ENCODE results near the gene ERI2. TPM values are rescaled to one million over a fixed set of nuclear protein-coding genes. Genes with fewer than 3 reads are reported as not detected.

ERI2 gene
- total RNA-seq, 1 experiment from 2014 or later: 16.9 TPM

DNA sequence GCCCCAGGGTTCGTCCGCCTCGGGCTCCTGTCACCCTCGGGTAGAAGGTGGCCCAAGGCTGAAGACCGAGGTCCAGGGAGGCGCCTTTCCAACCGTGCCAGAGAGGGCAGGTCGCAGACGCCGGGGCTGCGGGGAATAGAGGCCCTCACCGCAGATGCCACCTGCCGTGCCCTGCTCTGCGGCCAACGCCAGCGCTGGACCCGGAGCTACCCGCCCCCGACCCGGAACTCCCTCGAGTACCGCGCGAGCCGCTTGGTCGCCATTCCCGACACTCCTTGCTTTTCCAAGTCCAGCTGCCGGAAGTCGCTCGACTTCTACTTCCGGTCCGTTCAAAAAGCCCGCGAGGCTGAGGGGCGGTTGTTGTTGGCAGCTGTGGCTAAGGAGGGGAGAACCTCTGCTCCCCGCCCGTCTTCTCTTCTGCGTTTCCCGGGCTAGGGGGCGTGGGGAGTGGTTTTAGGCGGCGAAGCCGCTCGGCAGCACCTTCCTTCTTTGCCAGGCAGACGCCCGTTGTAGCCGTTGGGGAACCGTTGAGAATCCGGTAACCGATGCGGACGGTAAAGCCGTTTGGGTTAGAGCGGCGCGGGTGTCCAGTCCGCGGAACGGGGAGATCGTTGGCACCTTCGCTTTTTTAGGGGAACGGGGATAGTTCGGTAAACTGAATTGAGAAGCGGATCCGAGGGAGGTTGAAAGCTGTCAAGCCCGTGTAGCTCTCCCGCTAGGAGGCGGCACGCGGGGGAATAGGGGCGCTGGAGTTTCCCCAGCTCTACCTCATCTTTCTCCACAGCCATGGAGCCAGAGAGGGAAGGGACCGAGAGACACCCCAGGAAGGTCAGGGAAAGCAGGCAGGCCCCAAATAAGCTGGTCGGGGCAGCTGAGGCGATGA lies at the start of gene ERI2, which contains the start of gene REXO5 (continued):
- TF ChIP-seq TEAD1 (CRISPR knock-in tag; IDR thresholded peaks at IDR 0.05) (peak; percentile 49; the same call in 1 of the 2 replicates), PREB (CRISPR knock-in tag; IDR thresholded peaks at IDR 0.05; ENCODE audit: borderline replicate concordance) (0 out of 2 replicates have a peak, but pooled peaks have one; percentile 8)
- TF ChIP-seq, protein P1, sequence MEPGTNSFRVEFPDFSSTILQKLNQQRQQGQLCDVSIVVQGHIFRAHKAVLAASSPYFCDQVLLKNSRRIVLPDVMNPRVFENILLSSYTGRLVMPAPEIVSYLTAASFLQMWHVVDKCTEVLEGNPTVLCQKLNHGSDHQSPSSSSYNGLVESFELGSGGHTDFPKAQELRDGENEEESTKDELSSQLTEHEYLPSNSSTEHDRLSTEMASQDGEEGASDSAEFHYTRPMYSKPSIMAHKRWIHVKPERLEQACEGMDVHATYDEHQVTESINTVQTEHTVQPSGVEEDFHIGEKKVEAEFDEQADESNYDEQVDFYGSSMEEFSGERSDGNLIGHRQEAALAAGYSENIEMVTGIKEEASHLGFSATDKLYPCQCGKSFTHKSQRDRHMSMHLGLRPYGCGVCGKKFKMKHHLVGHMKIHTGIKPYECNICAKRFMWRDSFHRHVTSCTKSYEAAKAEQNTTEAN (CRISPR knock-in tag; IDR thresholded peaks at IDR 0.05): peak; percentile 89

DNA sequence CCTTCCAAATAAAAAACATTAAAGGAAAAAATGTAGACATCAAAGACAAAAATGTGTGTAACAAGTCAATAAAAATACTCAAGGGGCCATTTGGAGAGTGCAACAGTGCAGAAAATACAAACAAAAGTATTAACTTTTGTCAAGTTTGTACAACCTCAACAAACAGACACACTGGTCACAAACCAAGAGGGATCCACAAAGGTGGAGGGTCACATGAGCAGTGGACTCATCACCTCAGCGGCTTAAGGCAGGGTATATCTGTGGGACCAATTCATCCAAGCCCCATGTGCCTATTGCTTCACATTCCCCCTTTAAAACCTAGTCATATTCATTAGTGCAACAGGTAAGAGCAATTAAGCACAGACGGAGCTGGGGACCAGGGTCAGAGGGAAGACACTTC lies 48.7 kb upstream of the ERI2 start:
- DNase-seq (ENCODE audit: low spot score): no peak
- Mint-ChIP-seq H3K9me3 (no peaks in the 10 kb centered on the region), H3K4me1 (peaks cover 30% of the 10 kb centered on the region), H3K36me3 (peaks cover 3% of the 10 kb centered on the region; the same call in 1 of the 2 replicates), H3K4me3 (no peak overlapping the region), H3K27ac (no peak overlapping the region), H3K27me3 (ENCODE audit: low read depth) (no peaks in the 10 kb centered on the region)
- CTCF ChIA-PET: interaction anchor here (0.6 to 2.5 kb wide), 3 partner anchors 146 to 241 kb away, joined by 3 to 9 read pairs (median 4); no protein-coding TSS in a partner anchor
- TF ChIP-seq NR3C1 (CRISPR knock-in tag; conservative IDR thresholded peaks at IDR 0.05; ENCODE audit: low read depth) (no peak), ZNF138 (CRISPR knock-in tag; conservative IDR thresholded peaks at IDR 0.05) (no peak), CDX4 (CRISPR knock-in tag; IDR thresholded peaks at IDR 0.05; ENCODE audit: borderline replicate concordance) (no peak), ZMAT4 (CRISPR knock-in tag; IDR thresholded peaks at IDR 0.05) (no peak), NFE2L1 (CRISPR knock-in tag; IDR thresholded peaks at IDR 0.05) (no peak), TP53 (CRISPR knock-in tag; IDR thresholded peaks at IDR 0.05) (no peak), SP1 (CRISPR knock-in tag; conservative IDR thresholded peaks at IDR 0.05) (no peak), ELF4 (CRISPR knock-in tag; IDR thresholded peaks at IDR 0.05; ENCODE audit: low read depth) (no peak), MXD4 (CRISPR knock-in tag; IDR thresholded peaks at IDR 0.05; ENCODE audit: borderline replicate concordance) (no peak), TCF7 (CRISPR knock-in tag; IDR thresholded peaks at IDR 0.05; ENCODE audit: low read depth) (no peak)
- TF ChIP-seq, protein P2, sequence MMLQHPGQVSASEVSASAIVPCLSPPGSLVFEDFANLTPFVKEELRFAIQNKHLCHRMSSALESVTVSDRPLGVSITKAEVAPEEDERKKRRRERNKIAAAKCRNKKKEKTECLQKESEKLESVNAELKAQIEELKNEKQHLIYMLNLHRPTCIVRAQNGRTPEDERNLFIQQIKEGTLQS (CRISPR knock-in tag; conservative IDR thresholded peaks at IDR 0.05): no peak
- TF ChIP-seq, protein P3, sequence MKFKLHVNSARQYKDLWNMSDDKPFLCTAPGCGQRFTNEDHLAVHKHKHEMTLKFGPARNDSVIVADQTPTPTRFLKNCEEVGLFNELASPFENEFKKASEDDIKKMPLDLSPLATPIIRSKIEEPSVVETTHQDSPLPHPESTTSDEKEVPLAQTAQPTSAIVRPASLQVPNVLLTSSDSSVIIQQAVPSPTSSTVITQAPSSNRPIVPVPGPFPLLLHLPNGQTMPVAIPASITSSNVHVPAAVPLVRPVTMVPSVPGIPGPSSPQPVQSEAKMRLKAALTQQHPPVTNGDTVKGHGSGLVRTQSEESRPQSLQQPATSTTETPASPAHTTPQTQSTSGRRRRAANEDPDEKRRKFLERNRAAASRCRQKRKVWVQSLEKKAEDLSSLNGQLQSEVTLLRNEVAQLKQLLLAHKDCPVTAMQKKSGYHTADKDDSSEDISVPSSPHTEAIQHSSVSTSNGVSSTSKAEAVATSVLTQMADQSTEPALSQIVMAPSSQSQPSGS (CRISPR knock-in tag; IDR thresholded peaks at IDR 0.05; ENCODE audit: borderline replicate concordance, low read depth): no peak
- ATAC-seq: no peak
- POLR2A ChIA-PET: no interaction called here

- TF ChIP-seq ZNF232 (CRISPR knock-in tag; IDR thresholded peaks at IDR 0.05): no peak
- TF ChIP-seq ZNF423 (CRISPR knock-in tag; IDR thresholded peaks at IDR 0.05): no peak
- ChIA-PET POLR2A (interaction anchor here (0.6 kb wide), 1 partner anchor 1496 kb away, joined by 3 read pairs; no protein-coding TSS in a partner anchor), CTCF (interaction anchor here (0.9 to 2.5 kb wide), 3 partner anchors 101 to 230 kb away, joined by 3 to 9 read pairs (median 4); no protein-coding TSS in a partner anchor)
- H3K27me3 Mint-ChIP-seq (ENCODE audit: low read depth): no peaks in the 10 kb centered on the region
- no peak overlapping the region for H3K4me3 Mint-ChIP-seq
- H3K36me3 Mint-ChIP-seq: peaks cover 3% of the 10 kb centered on the region; the same call in 1 of the 2 replicates
- H3K27ac Mint-ChIP-seq: peak overlapping the region; percentile 54; the same call in 1 of the 2 replicates
- no peaks in the 10 kb centered on the region for H3K9me3 Mint-ChIP-seq
- ATAC-seq: no peak
- peaks cover 22% of the 10 kb centered on the region for H3K4me1 Mint-ChIP-seq
- no peak for DNase-seq (ENCODE audit: low spot score)
These were observed 47.8 kb upstream of the ERI2 start for GRCh38 chr16:20853981-20854620.

Data from WTC11 (cell line).